ENCODE measurements around the gene ENPP3. TPM values are rescaled to one million over a fixed set of nuclear protein-coding genes. Genes with fewer than 3 reads are reported as not detected.

The ENPP3 gene
- polyA plus RNA-seq: 43.7 TPM
- long read RNA-seq, donor 1, partial matches to known transcripts: 0 of 2 reads
- long read RNA-seq, donor 1, other reads (novel, unspliced or antisense): 0 of 2 reads
- long read RNA-seq, donor 2, partial matches to known transcripts: 0 of 4 reads
- long read RNA-seq, donor 2, other reads (novel, unspliced or antisense): 0 of 4 reads
- long read RNA-seq, donor 3, partial matches to known transcripts: 6 of 10 reads
- long read RNA-seq, donor 3, other reads (novel, unspliced or antisense): 0 of 10 reads
- long read RNA-seq, donor 4: 0 reads
- long read RNA-seq, donor 5: 0 reads
- long read RNA-seq, donor 6, partial matches to known transcripts: 0 of 2 reads
- long read RNA-seq, donor 6, other reads (novel, unspliced or antisense): 0 of 2 reads
- long read RNA-seq, donor 7, partial matches to known transcripts: 0 of 1 reads
- long read RNA-seq, donor 7, other reads (novel, unspliced or antisense): 0 of 1 reads
- long read RNA-seq, donor 8, partial matches to known transcripts: 10 of 14 reads
- long read RNA-seq, donor 8, other reads (novel, unspliced or antisense): 0 of 14 reads
- long read RNA-seq, donor 9, partial matches to known transcripts: 13 of 17 reads
- long read RNA-seq, donor 9, other reads (novel, unspliced or antisense): 0 of 17 reads
- long read RNA-seq, donor 10, transcript ENPP3-201 (25 exons, 3,162 nt): major isoform, 7 of 15 reads
- long read RNA-seq, donor 10, partial matches to known transcripts: 8 of 15 reads
- long read RNA-seq, donor 10, other reads (novel, unspliced or antisense): 0 of 15 reads
- long read RNA-seq, donor 11, partial matches to known transcripts: 0 of 1 reads
- long read RNA-seq, donor 11, other reads (novel, unspliced or antisense): 0 of 1 reads

GRCh38 chr6:131636880-131637792 is at the start of gene ENPP3:
Gene ENPP3, plus strand, starts transcription at chr6:131637302. Its CDS starts 83 bp downstream, at chr6:131637385.
- peak within 1 kb of the TSS; percentile 41 for H3K4me3 ChIP-seq (ENCODE audit: low read length)
- H3K27ac ChIP-seq (ENCODE audit: low read length): peak within 1 kb of the TSS; percentile 88
- WGBS (ENCODE audit: insufficient coverage, low lambda C conversion rate): 90% methylated on average over 7 of the region's 10 CpGs
- H3K4me1 ChIP-seq (ENCODE audit: control insufficient read depth, insufficient read depth, low read length): peaks cover 23% of the 10 kb centered on the region
- H3K9me3 ChIP-seq (ENCODE audit: control insufficient read depth, low read depth, low read length): no peaks in the 10 kb centered on the region
- H3K36me3 ChIP-seq (ENCODE audit: control insufficient read depth, insufficient read depth, low read length): no peaks in the 10 kb centered on the region
- H3K27me3 ChIP-seq (ENCODE audit: control insufficient read depth, insufficient read depth, low read length): no peaks in the 10 kb centered on the region
- DNase-seq: peak; percentile 63 to 87

GRCh38 chr6:131587909-131588308 is 49.2 kb upstream of the ENPP3 start:
- no peak for DNase-seq
- H3K9me3 ChIP-seq (ENCODE audit: control insufficient read depth, low read depth, low read length): no peaks in the 10 kb centered on the region
- no peaks in the 10 kb centered on the region for H3K4me1 ChIP-seq (ENCODE audit: control insufficient read depth, insufficient read depth, low read length)
- peaks cover 63% of the 10 kb centered on the region for H3K36me3 ChIP-seq (ENCODE audit: control insufficient read depth, insufficient read depth, low read length)
- H3K27ac ChIP-seq (ENCODE audit: low read length): no peak overlapping the region
- no peaks in the 10 kb centered on the region for H3K27me3 ChIP-seq (ENCODE audit: control insufficient read depth, insufficient read depth, low read length)
- no CpG with 5 or more reads among the region's 4 CpGs for WGBS (ENCODE audit: insufficient coverage, low lambda C conversion rate)
- H3K4me3 ChIP-seq (ENCODE audit: low read length): no peak overlapping the region

GRCh38 chr6:131588643-131589042 is 48.5 kb upstream of the ENPP3 start:
- no peak for DNase-seq
- Histone ChIP-seq H3K9me3 (ENCODE audit: control insufficient read depth, low read depth, low read length) (no peaks in the 10 kb centered on the region), H3K36me3 (ENCODE audit: control insufficient read depth, insufficient read depth, low read length) (peaks cover 61% of the 10 kb centered on the region), H3K4me1 (ENCODE audit: control insufficient read depth, insufficient read depth, low read length) (no peaks in the 10 kb centered on the region), H3K27ac (ENCODE audit: low read length) (no peak overlapping the region), H3K27me3 (ENCODE audit: control insufficient read depth, insufficient read depth, low read length) (no peaks in the 10 kb centered on the region), H3K4me3 (ENCODE audit: low read length) (no peak overlapping the region)
- no CpG with 5 or more reads among the region's 2 CpGs for WGBS (ENCODE audit: insufficient coverage, low lambda C conversion rate)

GRCh38 chr6:131592935-131593334 is 44.2 kb upstream of the ENPP3 start:
- 83% methylated on average over 1 of the region's 2 CpGs for WGBS (ENCODE audit: insufficient coverage, low lambda C conversion rate)
- Histone ChIP-seq H3K27me3 (ENCODE audit: control insufficient read depth, insufficient read depth, low read length) (no peaks in the 10 kb centered on the region), H3K4me1 (ENCODE audit: control insufficient read depth, insufficient read depth, low read length) (no peaks in the 10 kb centered on the region), H3K9me3 (ENCODE audit: control insufficient read depth, low read depth, low read length) (no peaks in the 10 kb centered on the region), H3K36me3 (ENCODE audit: control insufficient read depth, insufficient read depth, low read length) (peaks cover 76% of the 10 kb centered on the region), H3K4me3 (ENCODE audit: low read length) (no peak overlapping the region), H3K27ac (ENCODE audit: low read length) (no peak overlapping the region)
- DNase-seq: no peak

- H3K4me1 ChIP-seq (ENCODE audit: control insufficient read depth, insufficient read depth, low read length): no peaks in the 10 kb centered on the region
- H3K27ac ChIP-seq (ENCODE audit: low read length): no peak overlapping the region
- no peak for DNase-seq
- no peaks in the 10 kb centered on the region for H3K9me3 ChIP-seq (ENCODE audit: control insufficient read depth, low read depth, low read length)
- peaks cover 77% of the 10 kb centered on the region for H3K36me3 ChIP-seq (ENCODE audit: control insufficient read depth, insufficient read depth, low read length)
- H3K4me3 ChIP-seq (ENCODE audit: low read length): no peak overlapping the region
- no CpG with 5 or more reads among the region's 11 CpGs for WGBS (ENCODE audit: insufficient coverage, low lambda C conversion rate)
- H3K27me3 ChIP-seq (ENCODE audit: control insufficient read depth, insufficient read depth, low read length): no peaks in the 10 kb centered on the region
These were observed 43.0 kb upstream of the ENPP3 start for GRCh38 chr6:131594074-131594473.

GRCh38 chr6:131597446-131597845 is 39.7 kb upstream of the ENPP3 start:
- 44% methylated on average over 1 of the region's 3 CpGs for WGBS (ENCODE audit: insufficient coverage, low lambda C conversion rate)
- H3K4me3 ChIP-seq (ENCODE audit: low read length): no peak overlapping the region
- no peak overlapping the region for H3K27ac ChIP-seq (ENCODE audit: low read length)
- H3K27me3 ChIP-seq (ENCODE audit: control insufficient read depth, insufficient read depth, low read length): no peaks in the 10 kb centered on the region
- H3K9me3 ChIP-seq (ENCODE audit: control insufficient read depth, low read depth, low read length): no peaks in the 10 kb centered on the region
- peaks cover 77% of the 10 kb centered on the region for H3K36me3 ChIP-seq (ENCODE audit: control insufficient read depth, insufficient read depth, low read length)
- no peak for DNase-seq
- H3K4me1 ChIP-seq (ENCODE audit: control insufficient read depth, insufficient read depth, low read length): peaks cover 6% of the 10 kb centered on the region

- 100% methylated on average over 2 of the region's 4 CpGs for WGBS (ENCODE audit: insufficient coverage, low lambda C conversion rate)
- no peak for DNase-seq
- Histone ChIP-seq H3K4me3 (ENCODE audit: low read length) (no peak overlapping the region), H3K9me3 (ENCODE audit: control insufficient read depth, low read depth, low read length) (no peaks in the 10 kb centered on the region), H3K27me3 (ENCODE audit: control insufficient read depth, insufficient read depth, low read length) (no peaks in the 10 kb centered on the region), H3K36me3 (ENCODE audit: control insufficient read depth, insufficient read depth, low read length) (peaks cover 70% of the 10 kb centered on the region), H3K27ac (ENCODE audit: low read length) (no peak overlapping the region), H3K4me1 (ENCODE audit: control insufficient read depth, insufficient read depth, low read length) (peaks cover 10% of the 10 kb centered on the region)
These were observed 36.4 kb upstream of the ENPP3 start for GRCh38 chr6:131600716-131601115.

GRCh38 chr6:131602781-131603312 is 34.3 kb upstream of the ENPP3 start:
- WGBS (ENCODE audit: insufficient coverage, low lambda C conversion rate): no CpG with 5 or more reads among the region's 1 CpG
- Histone ChIP-seq H3K9me3 (ENCODE audit: control insufficient read depth, low read depth, low read length) (no peaks in the 10 kb centered on the region), H3K27me3 (ENCODE audit: control insufficient read depth, insufficient read depth, low read length) (no peaks in the 10 kb centered on the region), H3K36me3 (ENCODE audit: control insufficient read depth, insufficient read depth, low read length) (peaks cover 61% of the 10 kb centered on the region), H3K27ac (ENCODE audit: low read length) (peak overlapping the region; percentile 73), H3K4me3 (ENCODE audit: low read length) (no peak overlapping the region), H3K4me1 (ENCODE audit: control insufficient read depth, insufficient read depth, low read length) (peaks cover 10% of the 10 kb centered on the region)
- peak; percentile 37 to 73 for DNase-seq

- Histone ChIP-seq H3K4me3 (ENCODE audit: low read length) (no peak overlapping the region), H3K27ac (ENCODE audit: low read length) (no peak overlapping the region), H3K9me3 (ENCODE audit: control insufficient read depth, low read depth, low read length) (no peaks in the 10 kb centered on the region), H3K36me3 (ENCODE audit: control insufficient read depth, insufficient read depth, low read length) (peaks cover 42% of the 10 kb centered on the region), H3K4me1 (ENCODE audit: control insufficient read depth, insufficient read depth, low read length) (no peaks in the 10 kb centered on the region), H3K27me3 (ENCODE audit: control insufficient read depth, insufficient read depth, low read length) (no peaks in the 10 kb centered on the region)
- no CpG with 5 or more reads among the region's 5 CpGs for WGBS (ENCODE audit: insufficient coverage, low lambda C conversion rate)
- no peak for DNase-seq
These were observed 23.7 kb upstream of the ENPP3 start for GRCh38 chr6:131613296-131613925.

All from large intestine (tissue), 12 donors.